Measurements from ENCODE around the gene BTBD7.

BTBD7 gene

DNA sequence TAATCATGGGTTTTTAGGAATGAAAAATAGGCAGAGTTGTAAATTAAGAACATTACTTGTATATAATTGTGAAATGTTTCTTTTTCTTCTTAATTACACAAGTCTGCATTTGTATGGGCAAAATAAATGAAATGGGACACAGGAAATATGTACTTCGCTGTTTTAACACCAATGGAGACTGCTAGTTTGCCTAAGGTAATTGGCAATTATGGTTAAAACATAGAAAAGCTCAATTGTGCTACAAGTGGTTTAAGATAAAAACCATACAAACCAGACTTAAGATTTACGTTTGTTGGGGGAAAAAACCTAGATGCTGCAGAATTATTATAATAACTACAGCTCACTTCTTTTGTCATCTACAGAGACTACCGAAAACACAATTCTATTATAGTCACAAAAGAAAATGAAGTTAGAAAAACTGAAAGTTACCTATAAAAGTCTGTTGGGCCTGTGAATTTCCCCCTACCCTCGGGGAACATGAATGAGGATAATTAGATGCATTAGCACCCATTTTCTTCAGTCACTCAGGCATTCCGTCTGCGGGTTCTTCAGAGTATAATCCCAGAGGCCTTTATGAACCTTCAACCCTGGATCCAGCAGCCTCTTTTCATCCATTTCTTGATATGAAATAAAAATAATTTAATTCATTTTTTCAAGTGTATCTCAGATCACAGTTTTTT is 37.2 kb downstream of the BTBD7 start:
- DNase-seq (ENCODE audit: low read depth): no peak
- H3K4me3 ChIP-seq (ENCODE audit: low read depth, low read length): no peak overlapping the region
- no peak for TF ChIP-seq CTCF (IDR thresholded peaks at IDR 0.05; ENCODE audit: control insufficient read depth, extremely low read depth, insufficient read depth)

DNA sequence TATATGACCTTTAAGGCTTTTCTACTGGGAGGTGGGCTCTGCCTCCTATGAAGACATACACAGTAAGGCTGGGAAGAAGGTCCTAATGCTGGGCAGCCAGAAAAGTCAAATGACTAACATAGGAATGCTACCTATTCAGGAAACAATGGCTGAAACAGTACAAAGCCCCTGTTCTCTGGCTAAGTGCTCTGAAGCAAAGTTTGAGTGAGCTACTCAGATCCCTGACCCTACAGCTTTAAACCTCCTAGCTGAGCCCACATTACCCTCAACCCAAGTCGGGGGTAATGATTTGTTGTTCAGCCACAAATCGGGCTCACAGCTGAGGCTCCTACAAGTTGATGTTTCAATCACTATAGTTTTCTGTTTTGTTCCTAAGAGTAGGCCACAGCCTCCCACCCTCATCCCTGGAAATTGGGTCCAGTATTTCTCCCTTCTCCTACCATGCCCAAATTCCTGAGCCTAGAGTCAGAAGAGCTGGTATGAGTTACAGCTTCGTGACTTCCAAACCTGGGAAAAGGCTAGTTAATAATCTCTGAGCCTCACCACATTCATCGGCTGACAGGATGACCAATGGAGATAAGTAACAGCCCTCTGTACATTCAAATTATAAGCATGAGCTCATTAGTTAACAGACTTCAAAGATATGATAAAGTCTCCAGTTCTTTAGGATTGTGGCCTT is 46.5 kb downstream of the BTBD7 start:
- TF ChIP-seq CTCF (IDR thresholded peaks at IDR 0.05; ENCODE audit: control insufficient read depth, extremely low read depth, insufficient read depth): no peak
- no peak for DNase-seq (ENCODE audit: low read depth)
- no peak overlapping the region for H3K4me3 ChIP-seq (ENCODE audit: low read depth, low read length)

- TF ChIP-seq CTCF (IDR thresholded peaks at IDR 0.05; ENCODE audit: control insufficient read depth, extremely low read depth, insufficient read depth): no peak
- no peak for DNase-seq (ENCODE audit: low read depth)
Observed at GRCh38 chr14:93285044-93285443, 47.8 kb downstream of the BTBD7 start.

DNA sequence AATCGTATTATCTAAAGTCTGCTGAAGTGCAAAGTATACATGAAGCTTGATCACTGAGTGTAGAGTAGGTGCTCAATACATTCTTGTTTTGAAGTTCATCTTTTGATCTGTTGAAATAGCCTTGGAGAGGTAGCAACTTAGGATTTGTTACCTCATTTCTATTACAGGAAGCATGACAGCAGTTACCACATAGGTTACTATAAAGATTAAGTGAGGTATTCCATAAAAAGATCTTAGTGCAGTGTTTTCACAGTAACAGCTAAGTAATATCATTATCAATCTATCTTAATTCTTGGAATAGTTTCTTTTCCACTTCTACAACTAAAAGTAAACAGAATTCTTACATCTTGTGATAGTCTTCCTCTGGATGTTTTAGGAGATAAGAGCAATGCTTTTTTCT is 50.9 kb downstream of the BTBD7 start:
- H3K4me3 ChIP-seq (ENCODE audit: low read depth, low read length): no peak overlapping the region
- DNase-seq (ENCODE audit: low read depth): no peak
- no peak for TF ChIP-seq CTCF (IDR thresholded peaks at IDR 0.05; ENCODE audit: control insufficient read depth, extremely low read depth, insufficient read depth)

More at GRCh38 chr14:93285044-93285443, 47.8 kb downstream of the BTBD7 start:
- no peak overlapping the region for H3K4me3 ChIP-seq (ENCODE audit: low read depth, low read length)

- TF ChIP-seq CTCF (IDR thresholded peaks at IDR 0.05; ENCODE audit: control insufficient read depth, extremely low read depth, insufficient read depth): no peak
- DNase-seq (ENCODE audit: low read depth): no peak
- no peak overlapping the region for H3K4me3 ChIP-seq (ENCODE audit: low read depth, low read length)
Observed at GRCh38 chr14:93280743-93281142, 52.1 kb downstream of the BTBD7 start.

- no peak overlapping the region for H3K4me3 ChIP-seq (ENCODE audit: low read depth, low read length)
- no peak for TF ChIP-seq CTCF (IDR thresholded peaks at IDR 0.05; ENCODE audit: control insufficient read depth, extremely low read depth, insufficient read depth)
- no peak for DNase-seq (ENCODE audit: low read depth)
Observed at GRCh38 chr14:93276031-93276716, 56.7 kb downstream of the BTBD7 start.

Data from LNCaP clone FGC (cell line).